HepG2 (cell line): Measurements from ENCODE around the gene ARHGEF26. TPM values are rescaled to one million over a fixed set of nuclear protein-coding genes. Genes with fewer than 3 reads are reported as not detected.

ENCODE experiments used
- BCLAF1 ChIP-seq: fragments of 450-650 bp; IDR thresholded peaks from 2 replicates; pipeline ENCODE4 v1.6.1; 2017; ENCODE audit warnings: mild to moderate bottlenecking
- CENPX ChIP-seq: sonication (generic); formaldehyde crosslinking; IDR thresholded peaks from 2 replicates; pipeline ENCODE4 v1.9.0; 2021; ENCODE audit warnings: mild to moderate bottlenecking, missing genetic modification reagents, moderate library complexity
- DBP ChIP-seq: sonication (generic); formaldehyde crosslinking; IDR thresholded peaks from 2 replicates; pipeline ENCODE4 v1.4.0; 2020; ENCODE audit warnings: missing genetic modification reagents; ENCODE audit errors: not compliant biosample characterization
- DRAP1 ChIP-seq: IDR thresholded peaks from 2 replicates; pipeline ENCODE4 v1.6.1; 2016; ENCODE audit warnings: missing genetic modification reagents, missing compliant biosample characterization
- ETS1 ChIP-seq: sonication (generic); formaldehyde crosslinking; IDR thresholded peaks from 2 replicates; pipeline ENCODE4 v1.4.0; 2020; ENCODE audit warnings: missing genetic modification reagents
- HBP1 ChIP-seq: IDR thresholded peaks from 2 replicates; pipeline ENCODE4 v1.6.1; 2016; ENCODE audit warnings: low read depth, control low read depth
- HIC2 ChIP-seq: sonication (generic); formaldehyde crosslinking; IDR thresholded peaks from 2 replicates; pipeline ENCODE4 v1.9.0; 2022; ENCODE audit warnings: low read depth, missing genetic modification reagents
- IKZF5 ChIP-seq: IDR thresholded peaks from 2 replicates; pipeline ENCODE4 v1.6.1; 2018; ENCODE audit warnings: missing genetic modification reagents, mild to moderate bottlenecking, missing compliant biosample characterization
- KDM5A ChIP-seq: fragments of 200-600 bp; sonication (generic); IDR thresholded peaks from 2 replicates; pipeline ENCODE4 v1.7.0; 2018; ENCODE audit warnings: antibody characterized with exemption, mild to moderate bottlenecking, low read length, borderline replicate concordance
- NFE2L2 ChIP-seq: fragments of 150-350 bp; IDR thresholded peaks from 2 replicates; pipeline ENCODE4 v1.6.1; 2014; ENCODE audit warnings: low read length
- NR1H2 ChIP-seq: sonication (generic); formaldehyde crosslinking; IDR thresholded peaks from 2 replicates; pipeline ENCODE4 v1.8.1; 2022; ENCODE audit warnings: low read depth, missing genetic modification reagents, borderline replicate concordance
- PAXIP1 ChIP-seq: sonication (generic); formaldehyde crosslinking; conservative IDR thresholded peaks from 2 replicates; pipeline ENCODE4 v1.4.0; 2020; ENCODE audit warnings: mild to moderate bottlenecking, missing genetic modification reagents, moderate library complexity
- ZNF790 ChIP-seq: sonication (generic); formaldehyde crosslinking; IDR thresholded peaks from 2 replicates; pipeline ENCODE4 v1.8.0; 2022; ENCODE audit warnings: missing genetic modification reagents, mild to moderate bottlenecking, borderline replicate concordance
- ZNF883 ChIP-seq: sonication (generic); formaldehyde crosslinking; IDR thresholded peaks from 2 replicates; pipeline ENCODE4 v1.5.1; 2020; ENCODE audit warnings: mild to moderate bottlenecking, missing genetic modification reagents; ENCODE audit errors: not compliant biosample characterization
- polyA plus RNA-seq, 8 experiments: library from polyadenylated mRNA; depleted of rRNA in 3 of 8; stranded (reverse) in 7 of 8; unstranded in 1 of 8; fragments of >200 nt; fragmentation: Illumina TruSeq in 4 of 8; extraction: Trizol in 4 of 8; gene quantifications; 2 replicates each; pipeline versions ENCODE4 v1.2.1 to v1.2.3, GENCODE V29; 2011 to 2016; ENCODE audit warnings: low read depth in 4 of 8, missing spikeins in 1 of 8, mixed read lengths in 1 of 8; ENCODE audit not compliant: insufficient read depth in 1 of 8
- total RNA-seq, 5 experiments: library from RNA; depleted of rRNA; stranded (reverse); fragments of >200 nt; fragmentation: Illumina TruSeq; extraction: Trizol; gene quantifications; 2 replicates each; pipeline ENCODE4 v1.2.3, GENCODE V29; 2016; ENCODE audit warnings: low read depth in 1 of 5

Gene ARHGEF26
- total and polyA plus RNA-seq, 2 of the 13 experiments (the other 11 are each of a cell fraction or from before 2014, with no cell fraction given) = 0.74 to 6.1 TPM

- TF ChIP-seq BCLAF1 = no peak
- TF ChIP-seq DBP (CRISPR knock-in tag) = no peak
- TF ChIP-seq NR1H2 (CRISPR knock-in tag) = no peak
- TF ChIP-seq ZNF883 (CRISPR knock-in tag) = no peak
- no peak for TF ChIP-seq ETS1
- TF ChIP-seq NFE2L2 = no peak
- TF ChIP-seq CENPX = no peak
- TF ChIP-seq DRAP1 (CRISPR knock-in tag) = peak; percentile 48
- TF ChIP-seq PAXIP1 = peak; percentile 91
- peak; percentile 86; the same call in 1 of the 2 replicates for TF ChIP-seq ZNF790 (CRISPR knock-in tag)
- peak; percentile 58; the same call in 1 of the 2 replicates for TF ChIP-seq HBP1
- TF ChIP-seq KDM5A = no peak
- peak; percentile 79 for TF ChIP-seq IKZF5 (CRISPR knock-in tag)
- peak; percentile 50; the same call in 1 of the 2 replicates for TF ChIP-seq HIC2 (CRISPR knock-in tag)
Measured at GRCh38 chr3:154139996-154140436, 18.8 kb downstream of the ARHGEF26 start (continued).
